Endothelial cell of umbilical vein (primary cell): Measurements from ENCODE around the gene UCKL1. TPM values are rescaled to one million over a fixed set of nuclear protein-coding genes. Genes with fewer than 3 reads are reported as not detected.

ENCODE experiments used
- BruUV-seq: library from RNA; stranded (reverse); fragments of 400-500 nt; replicated peaks from 2 replicates; lab custom pipeline; 2021; lab: Mats Ljungman, UMichigan
- CTCF ChIA-PET: fragments of 300-600, 350-600 bp; sonication (Branson Sonifier 250); formaldehyde crosslinking; loops from one replicate; lab custom pipeline; 2021; ENCODE audit warnings: antibody characterized with exemption, inconsistent platforms; lab: Charles Lee
- POLR2A ChIA-PET: fragments of 300-600, 350-600 bp; sonication (Branson Sonifier 250); formaldehyde crosslinking; loops from one replicate; lab custom pipeline; 2021; ENCODE audit warnings: antibody characterized with exemption, inconsistent platforms; lab: Charles Lee
- DNase-seq: peaks from one replicate; pipeline ENCODE4 v3.0.0-alpha.2; 2011; ENCODE audit warnings: low read depth, low spot score
- FAIRE-seq: peaks from 2 replicates; lab custom pipeline; 2011; peaks lifted over from hg19 to GRCh38; lab: Jason Lieb, UNC
- H2AFZ ChIP-seq: 2 replicates; pipeline ENCODE4 v1.6.0; 2012; ENCODE audit warnings: low read depth, low read length, control low read depth, inconsistent platforms
- H3K27ac ChIP-seq: 2 replicates; pipeline ENCODE4 v1.5.1; 2011; ENCODE audit warnings: low read depth, mild to moderate bottlenecking, control low read depth, low read length, moderate library complexity; ENCODE audit not compliant: insufficient read depth
- H3K27me3 ChIP-seq, 2 experiments: 2 replicates each; pipeline versions ENCODE4 v1.6.0 to v1.6.1; 2011; ENCODE audit warnings: low read length in 2 of 2, mixed read lengths in 1 of 2; ENCODE audit not compliant: control insufficient read depth in 2 of 2, insufficient read depth in 2 of 2
- H3K36me3 ChIP-seq, 2 experiments: 2 replicates in 1 of 2; 3 replicates in 1 of 2; pipeline ENCODE4 v1.5.1; 2011; ENCODE audit warnings: low read length in 2 of 2, mild to moderate bottlenecking in 1 of 2, moderate library complexity in 1 of 2; ENCODE audit not compliant: control insufficient read depth in 2 of 2, insufficient read depth in 2 of 2; ENCODE audit errors: extremely low read depth in 1 of 2
- H3K4me1 ChIP-seq: 3 replicates; pipeline ENCODE4 v1.5.1; 2011; ENCODE audit warnings: mild to moderate bottlenecking, low read length; ENCODE audit not compliant: control insufficient read depth, insufficient read depth; ENCODE audit errors: extremely low read depth
- H3K4me2 ChIP-seq: 2 replicates; pipeline ENCODE4 v1.6.1; 2011; ENCODE audit warnings: low read length, control low read depth, mixed read lengths; ENCODE audit not compliant: insufficient read depth
- H3K4me3 ChIP-seq, 3 experiments: fragments of 200-600 bp in 1 of 3; sonication (generic), shearing (Covaris generic) in 1 of 3; replicated peaks in 1 of 3; 2 replicates each; pipeline ENCODE4 v1.5.1; 2011 to 2016; ENCODE audit warnings: control low read depth in 3 of 3, low read length in 3 of 3, mild to moderate bottlenecking in 2 of 3, inconsistent platforms in 1 of 3, low read depth in 1 of 3, moderate library complexity in 1 of 3; ENCODE audit not compliant: insufficient read depth in 1 of 3
- H3K79me2 ChIP-seq: 2 replicates; pipeline ENCODE4 v1.6.0; 2012; ENCODE audit warnings: low read length, inconsistent platforms; ENCODE audit not compliant: control insufficient read depth, insufficient read depth
- H3K9ac ChIP-seq: replicated peaks from 2 replicates; pipeline ENCODE3; 2011; ENCODE audit warnings: low read length, control low read depth; ENCODE audit not compliant: insufficient read depth; ENCODE audit errors: extremely low read depth
- H3K9me1 ChIP-seq: replicated peaks from 3 replicates; pipeline ENCODE4 v1.6.0; 2011; ENCODE audit warnings: mild to moderate bottlenecking, low read length; ENCODE audit not compliant: control insufficient read depth, insufficient read depth; ENCODE audit errors: extremely low read depth
- H3K9me3 ChIP-seq: replicated peaks from 2 replicates; pipeline ENCODE4 v1.5.1; 2012; ENCODE audit warnings: low read length, inconsistent platforms; ENCODE audit not compliant: control insufficient read depth, insufficient read depth
- H4K20me1 ChIP-seq: replicated peaks from 2 replicates; pipeline ENCODE3; 2011; ENCODE audit warnings: mild to moderate bottlenecking, low read length; ENCODE audit not compliant: control insufficient read depth, insufficient read depth; ENCODE audit errors: extremely low read depth
- EZH2 ChIP-seq: IDR thresholded peaks from 2 replicates; pipeline ENCODE4 v1.6.1; 2012; ENCODE audit warnings: borderline replicate concordance, low read depth, mild to moderate bottlenecking, moderate library complexity, low read length, inconsistent platforms; ENCODE audit not compliant: severe bottlenecking
- FOS ChIP-seq: IDR thresholded peaks from 2 replicates; pipeline ENCODE4 v1.6.1; 2011; ENCODE audit warnings: mild to moderate bottlenecking, low read length, moderate library complexity, borderline replicate concordance; ENCODE audit not compliant: insufficient read depth
- GATA2 ChIP-seq: IDR thresholded peaks from 2 replicates; pipeline ENCODE4 v1.7.0; 2011; ENCODE audit warnings: low read depth, mild to moderate bottlenecking, moderate library complexity, mixed read lengths, low read length; ENCODE audit not compliant: insufficient read length, insufficient read depth
- JUN ChIP-seq: IDR thresholded peaks from 2 replicates; pipeline ENCODE4 v1.6.1; 2011; ENCODE audit warnings: borderline replicate concordance, low read depth; ENCODE audit not compliant: insufficient read length, insufficient read depth
- MAX ChIP-seq: IDR thresholded peaks from 2 replicates; pipeline ENCODE4 v1.6.1; 2011; ENCODE audit not compliant: insufficient read depth, insufficient read length
- MYC ChIP-seq: IDR thresholded peaks from one replicate; pipeline ENCODE4 v1.6.1; 2011; ENCODE audit warnings: mild to moderate bottlenecking, low read depth, low read length
- POLR2A ChIP-seq: IDR thresholded peaks from 2 replicates; pipeline ENCODE4 v1.6.1; 2012; ENCODE audit warnings: low read depth, mild to moderate bottlenecking, control low read depth, low read length
- POLR2AphosphoS5 ChIP-seq: IDR thresholded peaks from 2 replicates; pipeline ENCODE4 v1.6.1; 2012; ENCODE audit warnings: low read depth, mild to moderate bottlenecking, control low read depth, low read length, moderate library complexity; ENCODE audit not compliant: insufficient read depth
- dilution Hi-C: fragments of 300-500 bp; cut with MboI; formaldehyde crosslinking; loops from one replicate; pipeline ENCODE4 v1.15.0; 2019; ENCODE audit warnings: low sequenced_read_pairs; ENCODE audit not compliant: extremely low pct_ligation_motif_present
- intact Hi-C: fragments of 100-400 bp; cut with micrococcal nuclease; formaldehyde crosslinking; loops from one replicate; pipeline ENCODE4 v1.10.0; 2022
- polyA plus RNA-seq, 4 experiments: library from polyadenylated mRNA; depleted of rRNA in 3 of 4; stranded (reverse) in 3 of 4; unstranded in 1 of 4; fragments of >200 nt; gene quantifications; 2 replicates each; pipeline versions ENCODE4 v1.2.1 to v1.2.3, GENCODE V29; 2011 to 2012; ENCODE audit warnings: missing spikeins in 1 of 4
- total RNA-seq: library from RNA; stranded (reverse); gene quantifications from 2 replicates; pipeline ENCODE4 v1.2.3, GENCODE V29; 2021
- TF ChIP-seq, protein P1 (sequence below), 2 donors: IDR thresholded peaks; 1 replicate in 1 of 2; 2 replicates in 1 of 2; pipeline ENCODE4 v1.5.1; 2011; ENCODE audit warnings: low read length in 2 of 2, mild to moderate bottlenecking in 2 of 2, moderate library complexity in 2 of 2, control low read depth in 1 of 2, inconsistent platforms in 1 of 2, low read depth in 1 of 2; ENCODE audit not compliant: insufficient read depth in 1 of 2; ENCODE audit errors: extremely low read depth in 1 of 2

The UCKL1 gene
- total and polyA plus RNA-seq, 2 donors (not counting 3 experiments of a cell fraction or from before 2014, with no cell fraction given) = 51.1 to 78.8 TPM

- ChIA-PET CTCF (interaction anchor here (0.9 kb wide), 1 partner anchor 413 kb away, joined by 4 read pairs; no protein-coding TSS in a partner anchor), POLR2A (interaction anchor here (0.6 kb wide), 1 partner anchor 20 kb away, joined by 6 read pairs; no protein-coding TSS in a partner anchor)
- Histone ChIP-seq H4K20me1 (no peaks in the 10 kb centered on the region), H3K4me3 (no peak overlapping the region), H3K36me3 (peaks cover 0 to 4% of the 10 kb centered on the region in 2 experiments), H2AFZ (no peak overlapping the region), H3K4me1 (peaks cover 14% of the 10 kb centered on the region), H3K27ac (no peak overlapping the region), H3K9ac (no peak overlapping the region), H3K9me1 (no peaks in the 10 kb centered on the region), H3K27me3 (no peaks in the 10 kb centered on the region), H3K4me2 (no peak overlapping the region), H3K9me3 (no peaks in the 10 kb centered on the region), H3K79me2 (peaks cover 69% of the 10 kb centered on the region)
- intact Hi-C loops = no loop called here
- DNase-seq = no peak
- dilution Hi-C loops = no loop called here
- no TSS peak for BruUV-seq
- TF ChIP-seq MYC (no peak), JUN (no peak)
- FAIRE-seq = no peak
Observed at GRCh38 chr20:63951398-63952209, 4.6 kb downstream of the UCKL1 start.

GRCh38 chr20:63950701-63951397 lies 5.4 kb downstream of the UCKL1 start:
- Histone ChIP-seq H3K9me3 (no peaks in the 10 kb centered on the region), H3K4me2 (no peak overlapping the region), H3K36me3 (peaks cover 0 to 4% of the 10 kb centered on the region in 2 experiments), H3K4me1 (peaks cover 13% of the 10 kb centered on the region), H3K9me1 (no peaks in the 10 kb centered on the region), H3K79me2 (peaks cover 67% of the 10 kb centered on the region), H3K27me3 (no peaks in the 10 kb centered on the region), H3K27ac (no peak overlapping the region), H3K9ac (no peak overlapping the region), H2AFZ (no peak overlapping the region), H3K4me3 (no peak overlapping the region), H4K20me1 (no peaks in the 10 kb centered on the region)
- no TSS peak for BruUV-seq
- FAIRE-seq = no peak
- intact Hi-C loops = no loop called here
- CTCF ChIA-PET = interaction anchor here (0.9 kb wide), 1 partner anchor 413 kb away, joined by 4 read pairs; no protein-coding TSS in a partner anchor
- dilution Hi-C loops = no loop called here
- TF ChIP-seq EZH2 = no peak
- TF ChIP-seq, protein P1, sequence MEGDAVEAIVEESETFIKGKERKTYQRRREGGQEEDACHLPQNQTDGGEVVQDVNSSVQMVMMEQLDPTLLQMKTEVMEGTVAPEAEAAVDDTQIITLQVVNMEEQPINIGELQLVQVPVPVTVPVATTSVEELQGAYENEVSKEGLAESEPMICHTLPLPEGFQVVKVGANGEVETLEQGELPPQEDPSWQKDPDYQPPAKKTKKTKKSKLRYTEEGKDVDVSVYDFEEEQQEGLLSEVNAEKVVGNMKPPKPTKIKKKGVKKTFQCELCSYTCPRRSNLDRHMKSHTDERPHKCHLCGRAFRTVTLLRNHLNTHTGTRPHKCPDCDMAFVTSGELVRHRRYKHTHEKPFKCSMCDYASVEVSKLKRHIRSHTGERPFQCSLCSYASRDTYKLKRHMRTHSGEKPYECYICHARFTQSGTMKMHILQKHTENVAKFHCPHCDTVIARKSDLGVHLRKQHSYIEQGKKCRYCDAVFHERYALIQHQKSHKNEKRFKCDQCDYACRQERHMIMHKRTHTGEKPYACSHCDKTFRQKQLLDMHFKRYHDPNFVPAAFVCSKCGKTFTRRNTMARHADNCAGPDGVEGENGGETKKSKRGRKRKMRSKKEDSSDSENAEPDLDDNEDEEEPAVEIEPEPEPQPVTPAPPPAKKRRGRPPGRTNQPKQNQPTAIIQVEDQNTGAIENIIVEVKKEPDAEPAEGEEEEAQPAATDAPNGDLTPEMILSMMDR (IDR thresholded peaks at IDR 0.05; ENCODE audit: extremely low read depth in 1 of 2, insufficient read depth in 1 of 2, low read depth in 1 of 2, low read length in 2 of 2) = no peak
- no peak for TF ChIP-seq POLR2AphosphoS5
- TF ChIP-seq FOS = no peak
- no peak for TF ChIP-seq JUN
- TF ChIP-seq GATA2 = no peak
- no peak for TF ChIP-seq MAX
- TF ChIP-seq MYC = no peak
- no peak for TF ChIP-seq POLR2A
- POLR2A ChIA-PET = no interaction called here
- DNase-seq = no peak
